ENCODE results near the gene ROPN1.
"Not testable (repeated sequence)": the region's sequence is repeated elsewhere in the genome, so short reads cannot be mapped to it uniquely, and the experiment has no call there.

DNA sequence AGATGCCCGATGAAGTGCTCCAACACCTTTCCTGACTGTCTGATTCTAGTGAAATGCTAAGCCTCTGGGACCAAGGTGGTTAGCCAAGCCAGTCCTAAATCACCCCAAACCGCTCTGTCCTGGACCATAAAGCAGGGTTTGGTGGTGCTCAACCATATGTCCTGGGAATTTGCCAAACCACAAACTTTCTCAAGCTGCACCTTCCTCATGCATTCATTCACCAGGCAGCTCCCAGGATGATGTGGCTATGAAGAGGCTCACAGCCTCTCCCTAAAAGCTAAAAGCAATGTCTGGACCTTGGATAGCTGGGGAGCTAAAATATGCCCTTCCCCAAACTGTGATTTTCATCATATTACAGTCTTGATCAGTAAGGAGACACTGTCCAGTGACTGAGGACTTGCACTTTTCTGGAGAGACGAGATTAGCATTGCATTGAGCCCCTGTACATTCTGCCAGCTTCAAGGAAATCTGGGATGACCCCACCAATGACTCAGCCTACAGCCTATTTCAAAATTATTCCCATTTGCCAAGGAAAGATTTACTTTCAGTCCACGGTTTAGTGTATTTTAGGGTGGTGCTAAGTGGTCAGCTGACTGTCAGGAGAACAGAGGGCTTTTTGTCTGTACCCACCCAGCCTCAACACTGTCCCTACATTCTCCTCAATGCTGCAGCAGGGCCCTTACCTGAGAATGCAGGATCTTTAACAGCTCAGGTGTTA is 15.6 kb downstream of the ROPN1 start:
- TF ChIP-seq, protein P1, sequence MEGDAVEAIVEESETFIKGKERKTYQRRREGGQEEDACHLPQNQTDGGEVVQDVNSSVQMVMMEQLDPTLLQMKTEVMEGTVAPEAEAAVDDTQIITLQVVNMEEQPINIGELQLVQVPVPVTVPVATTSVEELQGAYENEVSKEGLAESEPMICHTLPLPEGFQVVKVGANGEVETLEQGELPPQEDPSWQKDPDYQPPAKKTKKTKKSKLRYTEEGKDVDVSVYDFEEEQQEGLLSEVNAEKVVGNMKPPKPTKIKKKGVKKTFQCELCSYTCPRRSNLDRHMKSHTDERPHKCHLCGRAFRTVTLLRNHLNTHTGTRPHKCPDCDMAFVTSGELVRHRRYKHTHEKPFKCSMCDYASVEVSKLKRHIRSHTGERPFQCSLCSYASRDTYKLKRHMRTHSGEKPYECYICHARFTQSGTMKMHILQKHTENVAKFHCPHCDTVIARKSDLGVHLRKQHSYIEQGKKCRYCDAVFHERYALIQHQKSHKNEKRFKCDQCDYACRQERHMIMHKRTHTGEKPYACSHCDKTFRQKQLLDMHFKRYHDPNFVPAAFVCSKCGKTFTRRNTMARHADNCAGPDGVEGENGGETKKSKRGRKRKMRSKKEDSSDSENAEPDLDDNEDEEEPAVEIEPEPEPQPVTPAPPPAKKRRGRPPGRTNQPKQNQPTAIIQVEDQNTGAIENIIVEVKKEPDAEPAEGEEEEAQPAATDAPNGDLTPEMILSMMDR (IDR thresholded peaks at IDR 0.05; ENCODE audit: low read depth, low read length, poor library complexity, severe bottlenecking) = not testable (repeated sequence)
- TF ChIP-seq EZH2phosphoT487 (IDR thresholded peaks at IDR 0.05; ENCODE audit: borderline replicate concordance, low read length) = not testable (repeated sequence)
